ENCODE data around the gene EVL.
"Not testable (repeated sequence)": the region's sequence is repeated elsewhere in the genome, so short reads cannot be mapped to it uniquely, and the experiment has no call there.

EVL gene

GRCh38 chr14:100176811-100177327 lies 111.6 kb downstream of the EVL start:
- DNase-seq: no peak

- no peak for DNase-seq
These were observed 113.5 kb downstream of the EVL start for GRCh38 chr14:100178691-100179090.

- DNase-seq: not testable (repeated sequence)
These were observed 115.4 kb downstream of the EVL start for GRCh38 chr14:100180671-100181070.

GRCh38 chr14:100181876-100182551 lies 116.8 kb downstream of the EVL start:
- not testable (repeated sequence) for DNase-seq

- no peak for DNase-seq
These were observed 122.1 kb downstream of the EVL start for GRCh38 chr14:100187247-100187833.

GRCh38 chr14:100188392-100189030 lies 123.3 kb downstream of the EVL start:
- no peak for DNase-seq

GRCh38 chr14:100190126-100190525 lies 124.9 kb downstream of the EVL start:
- DNase-seq: no peak

- no peak for DNase-seq
These were observed 126.5 kb downstream of the EVL start for GRCh38 chr14:100191584-100192249.

- no peak for DNase-seq
These were observed 127.0 kb downstream of the EVL start for GRCh38 chr14:100192250-100192671.

- peak; percentile 99 for DNase-seq
These were observed 127.6 kb downstream of the EVL start for GRCh38 chr14:100192672-100193416.
